Measurements from ENCODE around the gene RARG. TPM values are rescaled to one million over a fixed set of nuclear protein-coding genes. Genes with fewer than 3 reads are reported as not detected.

Gene RARG
- total and polyA plus RNA-seq, 2 of the 8 experiments (the other 6 are each of a cell fraction or from before 2014, with no cell fraction given) = 68.6 to 68.9 TPM

- TF ChIP-seq CHD7 (IDR thresholded peaks at IDR 0.05; ENCODE audit: insufficient replicate concordance, low read length) (no peak), ASH2L (IDR thresholded peaks at IDR 0.05; ENCODE audit: low read length) (peak; percentile 66), HDAC6 (IDR thresholded peaks at IDR 0.05; ENCODE audit: low read depth, low read length) (no peak), CEBPB (IDR thresholded peaks at IDR 0.05; ENCODE audit: low read depth, low read length) (no peak), CTCF (IDR thresholded peaks at IDR 0.05; ENCODE audit: control extremely low read depth in 1 of 3, insufficient read depth in 1 of 3, low read depth in 1 of 3, low read length in 3 of 3) (peak; percentile 56 to 69 (median 65)), EP300 (IDR thresholded peaks at IDR 0.05; ENCODE audit: borderline replicate concordance in 1 of 2, low read depth in 2 of 2, low read length in 2 of 2) (no peak)
Measured at GRCh38 chr12:53251477-53252348, 19.7 kb upstream of the RARG start (continued).
